Mucosa of gallbladder (tissue), 1 donor: ENCODE measurements around the gene PNKP. TPM values are rescaled to one million over a fixed set of nuclear protein-coding genes. Genes with fewer than 3 reads are reported as not detected.

Experiments used
- DNase-seq: peaks from one replicate; pipeline ENCODE4 v3.0.0-alpha.2; 2020; ENCODE audit warnings: low spot score
- total RNA-seq: library from RNA; stranded (reverse); gene quantifications from one replicate; pipeline ENCODE4 v1.2.1, GENCODE V29; 2021
- donor health status: DM: no; HTN: no; CAD: no.

PNKP gene
- 103 TPM for total RNA-seq

DNA sequence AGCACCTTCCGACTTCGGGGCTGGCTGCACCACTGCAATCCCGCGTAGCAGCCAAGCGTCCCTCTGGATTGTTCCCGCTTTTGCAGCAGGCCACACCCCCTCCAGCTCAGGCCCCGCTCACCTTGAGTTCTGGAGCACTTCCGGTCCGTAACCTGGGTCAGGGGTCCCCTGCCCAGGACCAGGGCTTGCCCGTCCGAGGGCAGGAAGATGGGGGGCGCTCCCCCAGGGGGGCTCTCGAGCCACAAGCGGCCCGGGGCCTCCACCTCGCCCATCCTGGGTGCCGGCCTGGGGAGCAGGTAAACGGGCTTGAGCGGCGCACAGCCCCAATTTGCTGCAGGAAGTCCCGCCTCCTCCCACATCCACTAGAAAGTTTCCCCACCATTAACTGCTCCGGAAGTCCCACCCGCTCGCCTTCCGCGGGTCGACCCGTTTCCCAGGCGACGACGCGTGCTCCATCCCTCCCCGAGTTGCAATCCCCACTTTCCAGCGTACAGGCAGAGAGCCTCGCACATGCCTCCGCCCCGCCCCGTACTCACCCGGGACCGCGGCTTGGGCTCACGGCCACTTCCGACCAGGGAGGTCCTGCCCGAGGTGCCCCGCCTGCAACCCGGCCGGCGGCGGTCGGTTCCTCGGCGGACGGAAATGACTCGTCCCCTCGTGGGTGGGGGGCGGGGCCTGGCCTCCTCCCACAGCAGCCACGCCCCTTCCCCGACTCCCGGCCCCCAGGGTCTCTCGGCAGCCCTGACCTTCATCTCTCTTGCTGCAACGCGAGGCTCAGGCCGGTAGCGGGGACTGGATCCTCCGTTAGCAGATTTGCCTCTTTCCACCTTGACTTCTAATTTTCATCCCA is at the start of gene PNKP:
Gene PNKP (minus strand): TSS at position 644 of the 850 bp plus-strand sequence. CDS start 372 bp downstream, at position 272.
- peak; percentile 87 for DNase-seq

DNA sequence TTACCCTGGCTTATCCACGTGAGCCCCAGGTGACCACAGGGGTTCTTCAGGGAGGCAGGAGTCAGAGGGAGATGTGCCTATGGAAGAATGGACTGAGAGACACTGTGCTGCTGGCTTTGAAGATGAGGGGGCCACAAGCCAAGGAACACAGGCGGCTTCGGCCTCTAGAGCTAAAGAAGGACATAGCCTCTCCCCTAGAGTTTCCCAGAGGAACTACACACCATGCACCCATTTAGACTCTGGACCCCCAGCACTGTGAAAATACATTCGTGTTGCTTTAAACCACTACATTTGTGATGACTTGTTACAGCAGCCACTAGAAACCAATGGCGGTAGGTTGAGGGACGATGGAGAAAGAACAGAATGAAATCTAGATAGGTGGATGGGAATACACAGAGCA is 47.9 kb upstream of the PNKP start:
- no peak for DNase-seq

DNA sequence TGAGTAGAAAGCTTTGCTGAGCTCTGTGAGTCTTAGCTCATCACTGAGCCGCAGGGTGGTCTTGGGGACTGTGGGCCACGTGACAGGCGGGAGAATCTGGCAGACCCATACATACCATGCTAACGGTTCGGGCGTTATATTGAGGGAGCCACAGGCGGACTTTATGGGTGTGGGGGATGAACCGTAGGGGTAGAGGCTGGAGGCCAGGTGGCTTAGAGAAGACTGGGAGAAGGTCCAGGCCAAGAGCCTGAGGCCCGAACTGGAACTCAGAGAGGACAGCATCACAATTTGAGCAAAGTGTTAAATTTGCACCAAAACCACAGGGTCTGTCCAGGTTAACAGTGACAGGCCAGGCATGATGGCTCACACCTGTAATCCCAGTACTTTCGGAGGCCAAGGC is 46.3 kb upstream of the PNKP start:
- DNase-seq: no peak

DNA sequence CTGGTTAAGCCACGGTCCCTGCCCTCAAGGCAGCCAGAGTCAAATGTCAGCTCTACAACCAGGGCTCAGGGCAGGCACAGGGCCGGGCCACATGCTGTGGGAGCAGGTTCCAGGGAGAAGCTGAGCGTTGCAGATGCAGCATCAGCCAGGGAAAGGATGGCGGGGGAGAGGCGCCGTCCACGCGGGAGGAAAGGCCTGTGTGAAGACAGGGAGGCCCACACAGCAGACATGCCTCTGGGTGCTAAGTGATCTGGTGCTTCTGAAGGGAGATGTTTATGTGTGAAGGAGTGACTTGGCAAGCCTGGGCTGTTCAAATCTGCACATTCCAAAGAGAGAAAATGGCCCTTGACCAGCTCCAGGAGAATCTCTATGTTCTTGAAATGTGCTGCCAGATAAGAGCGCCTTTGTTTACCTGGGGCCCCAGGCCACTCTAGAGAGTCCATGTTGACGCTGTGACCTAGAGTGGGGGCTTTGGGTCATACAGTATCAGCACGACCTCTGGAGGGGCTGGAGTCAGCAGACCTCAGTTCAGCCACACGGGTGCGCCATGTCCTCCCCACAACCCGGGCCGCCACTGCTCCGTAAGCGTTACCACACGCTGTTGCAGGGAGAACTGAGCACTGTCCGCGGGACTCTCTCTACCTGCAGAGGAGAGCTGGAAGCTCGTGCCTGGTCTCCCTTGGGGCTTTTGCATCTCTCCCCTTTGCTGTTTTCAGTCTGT is 45.7 kb upstream of the PNKP start:
- no peak for DNase-seq

DNA sequence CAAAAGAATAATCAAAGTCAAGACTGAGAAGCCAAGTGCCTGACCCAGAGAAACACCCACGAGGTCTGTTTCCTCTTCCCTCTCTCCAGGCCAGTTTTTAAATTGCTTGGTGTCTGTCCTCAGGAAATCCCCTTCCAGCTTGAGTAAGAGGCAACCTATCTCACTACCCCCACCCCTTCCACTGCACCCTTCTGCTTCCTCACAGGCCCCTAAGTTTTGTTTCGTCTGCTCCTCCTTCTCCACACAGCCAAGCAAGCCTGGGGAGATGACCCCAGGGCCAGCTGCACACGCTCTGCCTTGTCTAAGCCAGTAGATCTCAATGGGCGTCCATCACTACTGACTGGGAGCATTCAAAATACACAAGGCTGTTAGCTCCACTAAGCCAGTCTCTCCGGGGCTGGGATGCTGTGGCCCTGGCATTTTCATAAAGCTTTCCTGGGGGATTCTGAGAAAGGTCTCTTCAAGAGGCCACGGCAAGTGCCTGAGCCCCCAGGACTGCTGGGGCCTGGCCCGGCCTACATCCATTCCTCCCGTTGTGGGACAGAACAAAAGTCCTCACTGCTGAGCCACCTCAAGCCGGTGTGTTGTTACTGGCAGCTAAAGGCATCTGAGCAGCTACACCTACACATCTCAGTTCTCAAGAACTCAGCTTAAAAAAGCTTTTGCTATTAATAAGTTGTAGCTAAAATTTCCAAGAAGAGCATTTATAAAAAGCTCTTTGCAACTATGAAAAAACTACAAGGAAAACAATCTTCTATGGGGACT is 44.2 kb upstream of the PNKP start:
- DNase-seq: no peak

DNA sequence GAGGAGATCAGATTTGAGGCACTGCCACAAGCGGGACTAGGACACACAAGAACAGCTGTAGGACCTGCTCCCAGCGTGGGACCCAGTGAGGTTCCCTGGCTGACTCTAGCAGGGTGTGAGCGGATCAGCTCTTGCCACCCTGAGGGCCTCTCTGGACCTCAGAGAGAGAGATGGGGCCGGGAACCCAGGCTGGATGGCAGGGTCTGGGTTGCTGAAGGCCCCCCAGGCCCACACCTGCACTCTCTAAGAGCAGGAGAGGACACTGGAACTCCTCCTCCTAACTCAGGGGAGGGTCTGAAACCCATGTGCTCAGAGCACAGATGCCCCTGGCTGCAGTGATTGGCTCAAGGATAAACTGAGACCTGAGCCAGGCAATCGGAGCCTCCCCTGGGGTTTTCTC is 42.8 kb upstream of the PNKP start:
- no peak for DNase-seq

DNA sequence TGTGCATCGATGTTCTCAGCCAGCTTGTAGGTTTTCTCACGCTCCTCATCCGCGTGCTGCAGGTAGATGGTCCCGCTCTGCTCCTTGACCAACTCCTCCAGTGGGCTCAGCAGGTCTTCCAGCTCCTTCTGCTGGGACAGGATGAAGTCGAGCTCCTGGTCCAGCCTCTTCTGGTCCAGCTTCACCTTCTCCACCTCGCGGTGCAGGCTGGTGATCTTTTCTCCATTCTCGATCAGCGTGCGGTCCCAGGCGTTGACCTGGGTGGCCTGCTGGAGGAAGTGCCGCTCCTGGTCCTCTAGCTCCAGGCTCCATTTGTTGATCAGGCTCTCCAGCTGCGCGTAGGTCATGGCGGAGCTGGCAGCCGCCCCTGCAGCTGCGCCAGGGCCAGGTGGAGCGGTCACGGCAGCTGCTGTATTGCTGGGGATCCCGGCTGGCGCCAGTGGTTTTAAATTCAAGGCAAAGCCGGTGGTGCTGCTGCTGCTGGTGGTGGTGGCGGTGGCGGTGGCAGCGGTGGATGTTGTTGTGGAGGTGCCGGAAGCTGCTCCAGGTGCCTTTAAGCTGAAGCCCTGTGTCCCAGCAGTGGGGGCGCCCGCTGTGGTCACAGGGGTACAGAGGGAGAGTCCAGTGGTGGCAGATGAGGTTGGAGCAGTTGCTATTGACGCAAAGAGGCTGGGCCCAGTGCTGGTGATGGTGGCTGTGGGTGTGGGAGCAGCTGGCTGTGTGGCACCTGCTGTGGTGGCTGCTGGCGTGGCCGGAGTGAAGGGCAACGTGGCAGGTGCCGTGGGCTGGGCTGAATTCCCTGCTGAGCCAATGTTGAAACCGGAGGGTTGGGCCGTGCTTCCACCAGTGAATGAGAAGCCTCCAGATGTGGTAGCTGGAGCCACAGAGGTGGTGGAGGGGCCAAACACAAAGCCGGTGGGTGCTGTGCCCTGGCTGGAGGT is 41.4 kb upstream of the PNKP start:
- DNase-seq: no peak

DNA sequence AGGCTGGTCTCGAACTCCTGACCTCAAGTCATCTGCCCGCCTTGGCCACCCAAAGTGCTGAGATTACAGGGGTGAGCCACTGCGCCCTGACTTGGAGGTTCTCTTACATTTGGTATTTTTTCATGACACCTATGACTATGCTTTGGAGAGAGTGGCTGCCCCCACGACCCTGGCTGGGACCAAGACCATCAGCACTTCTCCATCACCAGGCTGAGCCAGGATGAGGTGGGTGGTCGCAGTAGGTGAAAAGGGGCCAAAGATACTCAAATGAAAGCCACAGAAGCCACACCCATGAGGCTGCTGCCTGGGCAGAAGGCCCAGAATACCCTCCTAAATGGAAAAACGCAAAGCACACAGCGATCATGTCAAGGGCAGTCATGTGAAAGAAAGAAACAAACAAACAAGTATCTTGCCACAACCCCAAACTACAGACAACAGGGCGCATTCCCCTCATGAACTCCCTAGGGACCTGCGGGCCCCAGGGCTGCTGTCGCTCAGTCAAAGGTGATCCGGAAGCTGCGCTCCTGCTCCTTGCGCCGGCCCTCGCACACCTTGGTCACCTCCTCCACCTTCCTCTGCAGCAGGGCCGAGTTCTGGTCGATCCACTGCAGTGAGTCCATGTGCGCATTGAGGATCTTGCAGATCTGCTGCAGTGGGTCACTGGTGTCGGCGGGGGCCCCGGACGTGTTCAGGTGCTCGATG is 40.5 kb upstream of the PNKP start:
- DNase-seq: no peak

DNA sequence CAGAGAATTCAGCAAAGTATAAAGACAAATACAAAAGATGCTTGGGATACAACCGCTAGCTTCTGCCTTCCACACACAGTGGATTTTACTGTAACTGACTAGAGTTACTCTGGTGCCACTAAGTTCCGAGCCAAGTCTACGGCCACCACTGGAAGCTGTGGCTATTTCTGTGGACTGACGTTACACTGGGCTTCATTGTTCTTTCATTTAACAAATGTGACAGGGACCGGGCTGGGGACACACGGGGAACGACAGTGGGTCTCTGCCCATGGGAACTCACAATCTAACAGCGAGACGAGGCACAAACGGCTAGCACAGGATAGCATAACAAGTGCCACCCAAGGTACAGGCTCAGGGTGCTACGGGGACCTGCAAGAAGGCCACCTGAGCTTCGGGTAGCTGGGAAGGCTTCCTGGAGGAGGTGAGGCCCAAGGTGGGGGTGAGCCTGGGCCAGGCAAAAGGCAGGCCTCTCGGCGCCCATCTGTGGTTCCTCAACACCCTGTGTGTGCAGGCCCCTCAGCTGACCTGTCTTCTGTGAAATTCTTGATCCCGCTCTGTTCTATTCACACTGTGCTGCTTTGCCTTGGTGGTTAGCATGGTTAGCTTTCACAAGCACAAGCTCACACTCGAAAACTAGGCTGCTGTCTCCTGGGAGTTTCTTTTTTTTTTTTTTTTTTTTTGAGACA is 39.6 kb upstream of the PNKP start:
- no peak for DNase-seq

DNA sequence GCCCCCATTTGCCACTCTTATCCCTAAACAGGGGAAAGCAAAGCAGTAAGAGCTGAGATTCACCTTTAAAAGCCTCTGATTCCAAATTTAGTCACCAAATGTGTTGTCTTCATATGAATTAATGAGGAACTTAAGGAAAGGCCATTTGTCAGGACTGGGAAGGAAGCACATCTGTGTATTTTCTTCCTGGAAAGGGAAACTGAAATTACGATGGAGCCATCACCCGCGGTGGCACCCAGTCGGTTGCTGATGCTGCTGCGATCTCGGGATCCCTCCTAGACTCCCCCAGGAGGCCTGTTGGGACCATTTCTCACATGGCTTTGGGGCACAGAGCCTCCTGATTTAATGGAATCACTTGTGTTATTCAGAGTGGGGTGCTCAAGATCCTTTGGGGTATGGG is 36.8 kb upstream of the PNKP start:
- no peak for DNase-seq

DNA sequence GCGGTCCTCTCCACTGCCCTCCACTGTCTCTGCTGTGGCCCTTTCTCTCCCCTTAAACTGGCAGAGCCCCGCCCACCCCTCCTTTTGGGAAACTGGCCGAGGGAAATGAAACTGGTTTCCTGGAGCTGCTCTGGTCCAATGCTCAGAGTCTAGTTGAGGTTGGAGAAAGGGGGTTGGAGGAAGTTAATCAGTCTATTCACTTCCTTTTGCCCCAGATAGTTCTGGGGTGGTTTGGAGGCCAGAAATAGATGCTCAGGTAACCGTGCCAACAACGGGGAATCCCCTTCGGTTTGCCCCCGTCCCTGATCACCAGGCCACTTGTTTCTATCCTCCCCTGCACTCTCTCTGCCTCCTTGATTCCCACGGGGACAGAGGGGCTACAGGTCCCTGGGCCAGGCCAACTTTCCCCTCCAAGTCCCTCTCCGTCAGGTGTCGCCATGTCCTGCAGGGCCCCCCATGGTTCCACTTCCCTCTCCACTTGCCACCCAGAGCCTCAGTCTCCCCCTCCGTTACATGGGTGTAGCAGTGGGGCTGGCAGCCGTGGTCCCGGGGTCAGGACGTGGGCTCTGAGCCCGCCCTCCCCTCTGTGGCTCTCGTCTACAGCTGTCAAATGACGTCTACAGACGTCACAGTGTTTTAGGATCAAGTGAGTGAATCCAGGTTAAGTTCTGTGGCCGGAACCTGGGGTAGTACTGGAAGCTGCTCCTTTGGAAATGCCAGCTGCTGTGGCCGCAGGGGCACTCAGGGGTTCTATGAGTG is 29.7 kb upstream of the PNKP start, which contains the start of gene IL4I1:
Gene IL4I1 (minus strand): TSS at position 25 of the 759 bp plus-strand sequence. CDS start 727 bp downstream, outside the sequence.
- no peak for DNase-seq

DNA sequence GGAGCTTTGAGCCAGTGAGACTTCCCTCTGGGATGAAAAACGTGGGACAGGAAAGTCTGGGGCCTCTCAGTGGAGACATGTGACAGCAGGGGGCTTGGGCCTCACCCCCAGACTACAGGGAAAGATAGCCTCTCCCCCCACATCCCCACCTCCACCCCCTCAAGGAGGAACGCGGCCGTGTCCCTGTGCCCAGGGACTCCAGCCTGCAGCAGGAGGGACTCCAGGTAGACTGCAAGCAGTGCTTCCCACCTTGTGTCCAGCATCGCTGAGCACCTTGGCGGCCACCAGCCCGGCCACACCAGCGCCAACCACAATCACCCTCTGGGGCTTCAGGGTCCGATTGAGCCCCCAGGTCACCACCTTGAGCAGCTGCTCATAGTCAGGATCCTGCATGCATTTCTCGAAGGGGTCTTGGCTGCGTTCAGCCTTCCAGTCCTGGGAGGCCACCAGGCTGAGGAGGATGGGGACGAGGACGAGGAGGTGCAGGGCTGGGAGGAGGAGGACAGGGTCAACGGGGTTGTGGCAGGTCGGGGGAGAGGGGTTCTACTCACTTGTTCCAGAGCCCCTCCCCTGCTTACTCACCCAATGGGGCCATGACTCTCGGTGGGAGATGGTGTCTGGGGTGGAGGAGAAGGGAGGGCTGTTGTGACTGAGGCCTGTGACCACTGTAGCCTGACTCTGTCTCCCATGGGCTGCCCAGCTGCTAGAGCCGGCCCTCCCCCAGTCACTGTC is 28.4 kb upstream of the PNKP start:
- no peak for DNase-seq

DNA sequence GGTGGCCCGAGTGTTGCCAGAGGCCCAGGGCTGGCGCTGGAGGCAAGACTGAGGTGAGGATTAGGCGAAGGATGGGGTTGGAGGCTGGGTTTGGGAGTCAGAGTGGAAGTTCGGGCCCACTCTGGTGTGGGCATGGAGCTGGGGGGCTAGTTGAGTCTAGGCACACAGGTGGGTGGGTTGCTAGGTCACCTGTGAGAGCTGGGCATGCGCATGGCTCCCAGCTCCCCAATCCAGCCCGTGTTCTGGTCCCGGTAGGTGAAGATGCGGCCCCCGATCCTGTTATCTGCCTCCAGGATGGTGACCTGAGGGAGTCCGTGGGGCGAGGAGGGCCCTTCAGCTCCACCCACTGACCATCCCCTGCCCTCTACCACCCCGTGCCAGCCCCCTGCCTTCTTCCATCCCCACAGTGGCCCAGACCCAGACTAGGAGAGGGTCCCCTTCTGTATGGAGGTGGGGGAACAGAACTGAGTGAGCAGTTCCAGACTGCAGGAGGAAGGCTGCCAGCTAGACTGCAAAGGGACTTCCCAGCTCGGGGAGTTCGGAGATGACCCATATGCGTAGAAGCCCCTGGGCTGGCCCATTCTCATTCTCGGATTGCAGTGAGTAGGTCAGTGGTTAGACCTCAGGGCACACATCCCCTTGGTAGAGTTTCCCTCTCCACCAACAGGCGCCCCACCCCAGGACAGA is 27.6 kb upstream of the PNKP start:
- DNase-seq: no peak

DNA sequence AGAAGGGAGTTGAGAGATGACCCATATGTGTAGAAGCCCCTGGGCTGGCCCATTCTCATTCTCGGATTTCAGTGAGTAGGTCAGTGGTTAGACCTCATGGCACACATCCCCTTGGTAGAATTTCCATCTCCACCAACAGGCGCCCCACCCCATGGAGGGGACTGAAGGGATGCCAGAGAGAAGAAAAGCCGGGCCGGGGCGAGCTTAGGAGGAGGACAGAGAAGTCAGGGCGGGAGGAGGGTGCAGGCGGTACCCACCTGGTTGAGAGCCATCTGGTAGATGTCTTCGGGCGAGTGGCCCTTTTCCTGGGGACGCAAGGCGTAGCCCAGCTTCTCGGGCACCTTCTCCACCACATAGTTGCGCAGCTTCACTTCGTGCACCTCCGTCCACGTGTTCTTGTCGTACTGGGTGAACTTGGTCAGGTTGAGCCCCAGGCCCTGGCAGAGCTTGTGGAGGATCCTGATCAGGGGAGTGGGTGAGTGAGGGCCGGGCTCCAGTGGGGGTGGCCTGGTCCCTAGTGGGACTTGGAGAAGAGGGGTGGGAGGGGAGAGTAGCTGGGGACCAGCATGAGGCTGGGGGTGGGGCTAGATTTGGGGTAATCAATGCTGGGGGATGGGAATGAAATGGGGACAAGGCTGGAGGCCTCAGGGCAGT is 26.8 kb upstream of the PNKP start:
- DNase-seq: no peak

DNA sequence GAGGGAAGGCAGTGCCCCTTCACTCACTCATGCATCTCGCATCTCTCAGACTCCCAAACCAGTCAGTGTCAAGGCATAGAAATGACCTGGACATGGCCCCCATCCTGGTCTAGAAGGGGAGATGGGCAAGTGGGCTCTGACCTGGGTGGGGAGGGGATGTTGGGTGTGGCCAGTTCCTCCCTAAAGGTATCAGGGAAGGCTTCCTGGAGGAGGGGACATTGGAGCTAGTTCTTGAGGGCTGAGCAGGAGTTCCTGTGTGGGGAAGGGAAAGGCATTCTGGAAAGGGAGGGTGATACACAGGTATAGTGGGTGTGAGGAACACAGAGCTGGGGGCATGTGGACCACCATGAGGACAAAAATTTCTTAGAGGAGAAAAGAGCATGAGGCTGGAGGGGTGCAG is 25.3 kb upstream of the PNKP start:
- no peak for DNase-seq

DNA sequence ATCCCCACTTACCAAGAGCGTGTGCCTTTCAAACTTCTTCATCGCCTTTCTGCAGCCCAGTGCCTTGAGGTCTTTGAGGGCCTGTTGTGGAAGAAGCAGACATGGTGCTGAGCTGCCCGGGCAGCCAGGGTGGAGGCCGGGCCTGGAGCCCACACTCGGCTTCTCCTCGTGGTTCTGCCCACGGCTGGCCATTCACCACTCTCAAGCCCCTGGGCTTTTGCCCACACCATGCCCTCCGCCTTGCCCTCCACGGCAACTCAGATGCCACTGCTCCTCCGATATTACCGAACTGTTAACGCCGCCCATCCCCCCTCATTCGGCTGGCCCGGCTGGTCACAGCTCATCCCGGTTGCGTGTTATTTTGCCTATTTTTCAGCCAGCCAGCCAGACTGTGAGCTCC is 24.0 kb upstream of the PNKP start:
- no peak for DNase-seq
